CD4-positive, alpha-beta memory T cell (primary cell): ENCODE results near the gene ADAM12. TPM values are rescaled to one million over a fixed set of nuclear protein-coding genes. Genes with fewer than 3 reads are reported as not detected.

Experiments
- CTCF ChIA-PET: fragments of 350-600 bp; sonication (Branson Sonifier 250); formaldehyde crosslinking; loops from one replicate; lab custom pipeline; 2021; ENCODE audit warnings: inconsistent platforms; ENCODE audit not compliant: partially characterized antibody; lab: Charles Lee
- POLR2A ChIA-PET: fragments of 350-600 bp; sonication (Branson Sonifier 250); formaldehyde crosslinking; loops from one replicate; lab custom pipeline; 2021; ENCODE audit not compliant: partially characterized antibody; lab: Charles Lee
- DNase-seq, 5 donors: peaks; one replicate each; pipeline versions ENCODE4 v3.0.0 to v3.0.0-alpha.2; 2020 to 2022; ENCODE audit warnings: mixed read lengths in 1 of 5
- H3K27ac ChIP-seq: one replicate; pipeline ENCODE4 v1.7.0; 2013; ENCODE audit warnings: low read depth, low read length
- H3K27me3 ChIP-seq: 2 replicates; pipeline ENCODE4 v1.7.0; 2013; ENCODE audit warnings: mild to moderate bottlenecking, low read length, moderate library complexity; ENCODE audit not compliant: insufficient read depth
- H3K36me3 ChIP-seq: 2 replicates; pipeline ENCODE4 v1.7.0; 2013; ENCODE audit warnings: mild to moderate bottlenecking, low read length, moderate library complexity; ENCODE audit not compliant: insufficient read depth
- H3K4me1 ChIP-seq: 2 replicates; pipeline ENCODE4 v1.7.0; 2013; ENCODE audit warnings: mild to moderate bottlenecking, low read length, moderate library complexity; ENCODE audit not compliant: insufficient read depth
- H3K4me3 ChIP-seq, 2 donors: one replicate each; pipeline ENCODE4 v1.7.0; 2013; ENCODE audit warnings: low read length in 2 of 2, mild to moderate bottlenecking in 1 of 2
- H3K9me3 ChIP-seq, 2 donors: one replicate each; pipeline ENCODE4 v1.7.0; 2013; ENCODE audit warnings: low read length in 2 of 2, control low read depth in 1 of 2; ENCODE audit not compliant: control insufficient read depth in 1 of 2
- H3K27ac Mint-ChIP-seq, 7 donors: one replicate each; pipeline ENCODE4 v1.8.0; 2020 to 2021; ENCODE audit warnings: mixed read lengths in 7 of 7, mild to moderate bottlenecking in 6 of 7, inconsistent platforms in 3 of 7, moderate library complexity in 3 of 7
- H3K27me3 Mint-ChIP-seq, 2 donors: one replicate each; pipeline ENCODE4 v1.8.0; 2020 to 2021; ENCODE audit warnings: mixed read lengths in 2 of 2
- H3K36me3 Mint-ChIP-seq, 2 donors: one replicate each; pipeline ENCODE4 v1.8.0; 2020 to 2021; ENCODE audit warnings: mixed read lengths in 2 of 2, inconsistent platforms in 1 of 2, mild to moderate bottlenecking in 1 of 2
- H3K4me1 Mint-ChIP-seq, 4 donors: one replicate each; pipeline ENCODE4 v1.8.0; 2020 to 2021; ENCODE audit warnings: mixed read lengths in 4 of 4, mild to moderate bottlenecking in 1 of 4
- H3K4me3 Mint-ChIP-seq, 8 donors: one replicate each; pipeline ENCODE4 v1.8.0; 2020 to 2021; ENCODE audit warnings: mixed read lengths in 8 of 8, mild to moderate bottlenecking in 7 of 8, moderate library complexity in 6 of 8, inconsistent platforms in 3 of 8
- H3K9me3 Mint-ChIP-seq, 8 donors: one replicate each; pipeline ENCODE4 v1.8.0; 2020 to 2021; ENCODE audit warnings: mixed read lengths in 8 of 8, mild to moderate bottlenecking in 5 of 8, inconsistent platforms in 3 of 8, moderate library complexity in 1 of 8
- intact Hi-C: fragments of 100-400 bp; cut with micrococcal nuclease; formaldehyde crosslinking; loops from one replicate; pipeline ENCODE4 v1.15.1; 2023
- polyA plus RNA-seq, 2 donors: library from polyadenylated mRNA; unstranded; fragments of 300-500 nt; fragmentation: Illumina TruSeq; gene quantifications; one replicate each; pipeline ENCODE4 v1.2.3, GENCODE V29; 2021
- total RNA-seq, 2 experiments: library from RNA; stranded (reverse); gene quantifications; one replicate each; pipeline ENCODE4 v1.2.3, GENCODE V29; 2021

Gene ADAM12
- total and polyA plus RNA-seq, 4 experiments from 2014 or later = 0.17 to 2.3 (median 1.1) TPM

- Histone ChIP-seq H3K27me3 (no peaks in the 10 kb centered on the region), H3K36me3 (no peaks in the 10 kb centered on the region), H3K9me3 (no peaks in the 10 kb centered on the region), H3K4me1 (no peaks in the 10 kb centered on the region), H3K27ac (no peak overlapping the region), H3K4me3 (no peak overlapping the region)
- H3K36me3 Mint-ChIP-seq = no peaks in the 10 kb centered on the region
- H3K27me3 Mint-ChIP-seq = no peaks in the 10 kb centered on the region
- ChIA-PET CTCF (no interaction called here), POLR2A (no interaction called here)
- peaks cover 0 to 2% (median 0%) of the 10 kb centered on the region in 8 donors for H3K9me3 Mint-ChIP-seq
- H3K27ac Mint-ChIP-seq = no peak overlapping the region
- no peaks in the 10 kb centered on the region for H3K4me1 Mint-ChIP-seq
- no peak overlapping the region for H3K4me3 Mint-ChIP-seq
- intact Hi-C loops = no loop called here
- DNase-seq = no peak
These were observed 265.4 kb downstream of the ADAM12 start for GRCh38 chr10:126122881-126123280.

- H3K4me3 Mint-ChIP-seq = no peak overlapping the region
- peaks cover 0 to 2% (median 0%) of the 10 kb centered on the region in 8 donors for H3K9me3 Mint-ChIP-seq
- H3K36me3 ChIP-seq = no peaks in the 10 kb centered on the region
- no peak overlapping the region for H3K4me3 ChIP-seq
- no peaks in the 10 kb centered on the region for H3K27me3 ChIP-seq
- no peaks in the 10 kb centered on the region for H3K9me3 ChIP-seq
- CTCF ChIA-PET = no interaction called here
- H3K4me1 Mint-ChIP-seq = no peaks in the 10 kb centered on the region
- no peaks in the 10 kb centered on the region for H3K27me3 Mint-ChIP-seq
- intact Hi-C loops = no loop called here
- H3K27ac ChIP-seq = no peak overlapping the region
- POLR2A ChIA-PET = no interaction called here
- no peak for DNase-seq
- H3K27ac Mint-ChIP-seq = no peak overlapping the region
- H3K36me3 Mint-ChIP-seq = no peaks in the 10 kb centered on the region
- H3K4me1 ChIP-seq = no peaks in the 10 kb centered on the region
These were observed 268.7 kb downstream of the ADAM12 start for GRCh38 chr10:126119599-126119998.

- H3K4me3 Mint-ChIP-seq = no peak overlapping the region
- no peaks in the 10 kb centered on the region for H3K4me1 ChIP-seq
- peaks cover 0 to 2% (median 0%) of the 10 kb centered on the region in 8 donors for H3K9me3 Mint-ChIP-seq
- H3K27ac ChIP-seq = no peak overlapping the region
- intact Hi-C loops = no loop called here
- H3K27me3 Mint-ChIP-seq = no peaks in the 10 kb centered on the region
- no peaks in the 10 kb centered on the region for H3K27me3 ChIP-seq
- ChIA-PET POLR2A (no interaction called here), CTCF (no interaction called here)
- no peak overlapping the region for H3K27ac Mint-ChIP-seq
- DNase-seq = no peak
- no peaks in the 10 kb centered on the region for H3K36me3 Mint-ChIP-seq
- H3K4me1 Mint-ChIP-seq = no peaks in the 10 kb centered on the region
- no peaks in the 10 kb centered on the region for H3K36me3 ChIP-seq
- H3K4me3 ChIP-seq = no peak overlapping the region
- H3K9me3 ChIP-seq = no peaks in the 10 kb centered on the region
These were observed 269.8 kb downstream of the ADAM12 start for GRCh38 chr10:126118476-126118875.

- ChIA-PET CTCF (no interaction called here), POLR2A (no interaction called here)
- H3K9me3 ChIP-seq = no peaks in the 10 kb centered on the region
- H3K4me1 Mint-ChIP-seq = no peaks in the 10 kb centered on the region
- H3K4me3 Mint-ChIP-seq = no peak overlapping the region
- H3K4me1 ChIP-seq = no peaks in the 10 kb centered on the region
- intact Hi-C loops = no loop called here
- no peak overlapping the region for H3K27ac ChIP-seq
- no peaks in the 10 kb centered on the region for H3K27me3 ChIP-seq
- H3K27me3 Mint-ChIP-seq = no peaks in the 10 kb centered on the region
- H3K27ac Mint-ChIP-seq = no peak overlapping the region
- no peaks in the 10 kb centered on the region for H3K36me3 ChIP-seq
- H3K9me3 Mint-ChIP-seq = peaks cover 0 to 5% (median 1%) of the 10 kb centered on the region in 8 donors
- no peak overlapping the region for H3K4me3 ChIP-seq
- DNase-seq = no peak
- H3K36me3 Mint-ChIP-seq = peaks cover 0 to 5% of the 10 kb centered on the region in 2 donors
These were observed 271.1 kb downstream of the ADAM12 start for GRCh38 chr10:126117196-126117595.

GRCh38 chr10:126115886-126116285 lies 272.4 kb downstream of the ADAM12 start:
- Histone ChIP-seq H3K27me3 (no peaks in the 10 kb centered on the region), H3K27ac (no peak overlapping the region), H3K4me3 (no peak overlapping the region), H3K4me1 (no peaks in the 10 kb centered on the region), H3K36me3 (no peaks in the 10 kb centered on the region), H3K9me3 (no peaks in the 10 kb centered on the region)
- Mint-ChIP-seq H3K4me3 (no peak overlapping the region), H3K4me1 (no peaks in the 10 kb centered on the region), H3K27ac (no peak overlapping the region), H3K9me3 (peaks cover 0 to 5% (median 2%) of the 10 kb centered on the region in 8 donors), H3K27me3 (no peaks in the 10 kb centered on the region), H3K36me3 (peaks cover 0 to 5% of the 10 kb centered on the region in 2 donors)
- CTCF ChIA-PET = no interaction called here
- intact Hi-C loops = no loop called here
- no peak for DNase-seq
- POLR2A ChIA-PET = no interaction called here

- ChIA-PET POLR2A (no interaction called here), CTCF (no interaction called here)
- Mint-ChIP-seq H3K36me3 (peaks cover 0 to 5% of the 10 kb centered on the region in 2 donors), H3K27me3 (peaks cover 0 to 1% of the 10 kb centered on the region in 2 donors), H3K27ac (no peak overlapping the region), H3K4me3 (no peak overlapping the region), H3K4me1 (no peaks in the 10 kb centered on the region), H3K9me3 (peaks cover 0 to 7% (median 2%) of the 10 kb centered on the region in 8 donors)
- intact Hi-C loops = no loop called here
- no peak for DNase-seq
- Histone ChIP-seq H3K27ac (no peak overlapping the region), H3K9me3 (no peaks in the 10 kb centered on the region), H3K4me1 (no peaks in the 10 kb centered on the region), H3K27me3 (no peaks in the 10 kb centered on the region), H3K4me3 (no peak overlapping the region), H3K36me3 (no peaks in the 10 kb centered on the region)
These were observed 273.3 kb downstream of the ADAM12 start for GRCh38 chr10:126114884-126115555.

- no peaks in the 10 kb centered on the region for H3K4me1 ChIP-seq
- H3K4me3 ChIP-seq = no peak overlapping the region
- Mint-ChIP-seq H3K36me3 (peaks cover 0 to 5% of the 10 kb centered on the region in 2 donors), H3K4me1 (no peaks in the 10 kb centered on the region), H3K27ac (no peak overlapping the region), H3K27me3 (peaks cover 0 to 1% of the 10 kb centered on the region in 2 donors), H3K9me3 (peaks cover 0 to 7% (median 3%) of the 10 kb centered on the region in 8 donors), H3K4me3 (no peak overlapping the region)
- intact Hi-C loops = no loop called here
- H3K27me3 ChIP-seq = no peaks in the 10 kb centered on the region
- no peak for DNase-seq
- H3K27ac ChIP-seq = no peak overlapping the region
- POLR2A ChIA-PET = no interaction called here
- H3K9me3 ChIP-seq = no peaks in the 10 kb centered on the region
- H3K36me3 ChIP-seq = no peaks in the 10 kb centered on the region
- CTCF ChIA-PET = no interaction called here
These were observed 276.8 kb downstream of the ADAM12 start for GRCh38 chr10:126111516-126111915.
